Neural progenitor cell (in vitro differentiated cells): ENCODE data around the gene CRYM.

Experiments used
- EZH2 ChIP-seq: fragments of 200-600 bp; sonication (generic); IDR thresholded peaks from 2 replicates; pipeline ENCODE4 v1.6.1; 2017; ENCODE audit warnings: antibody characterized with exemption, mild to moderate bottlenecking, moderate library complexity
- EZH2phosphoT487 ChIP-seq: fragments of 200-600 bp; sonication (generic); IDR thresholded peaks from 2 replicates; pipeline ENCODE4 v1.6.1; 2017; ENCODE audit warnings: antibody characterized with exemption
- TF ChIP-seq, protein P1 (sequence below): fragments of 200-600 bp; sonication (generic); IDR thresholded peaks from 2 replicates; pipeline ENCODE4 v1.5.1; 2017; ENCODE audit warnings: antibody characterized with exemption, mild to moderate bottlenecking

GRCh38 chr16:21250072-21250923 lies 27.8 kb downstream of the CRYM start:
- TF ChIP-seq, protein P1, sequence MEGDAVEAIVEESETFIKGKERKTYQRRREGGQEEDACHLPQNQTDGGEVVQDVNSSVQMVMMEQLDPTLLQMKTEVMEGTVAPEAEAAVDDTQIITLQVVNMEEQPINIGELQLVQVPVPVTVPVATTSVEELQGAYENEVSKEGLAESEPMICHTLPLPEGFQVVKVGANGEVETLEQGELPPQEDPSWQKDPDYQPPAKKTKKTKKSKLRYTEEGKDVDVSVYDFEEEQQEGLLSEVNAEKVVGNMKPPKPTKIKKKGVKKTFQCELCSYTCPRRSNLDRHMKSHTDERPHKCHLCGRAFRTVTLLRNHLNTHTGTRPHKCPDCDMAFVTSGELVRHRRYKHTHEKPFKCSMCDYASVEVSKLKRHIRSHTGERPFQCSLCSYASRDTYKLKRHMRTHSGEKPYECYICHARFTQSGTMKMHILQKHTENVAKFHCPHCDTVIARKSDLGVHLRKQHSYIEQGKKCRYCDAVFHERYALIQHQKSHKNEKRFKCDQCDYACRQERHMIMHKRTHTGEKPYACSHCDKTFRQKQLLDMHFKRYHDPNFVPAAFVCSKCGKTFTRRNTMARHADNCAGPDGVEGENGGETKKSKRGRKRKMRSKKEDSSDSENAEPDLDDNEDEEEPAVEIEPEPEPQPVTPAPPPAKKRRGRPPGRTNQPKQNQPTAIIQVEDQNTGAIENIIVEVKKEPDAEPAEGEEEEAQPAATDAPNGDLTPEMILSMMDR = no peak
- TF ChIP-seq EZH2 (no peak), EZH2phosphoT487 (no peak)
